Measurements from ENCODE around the gene PCGF1.

PCGF1 gene

DNA sequence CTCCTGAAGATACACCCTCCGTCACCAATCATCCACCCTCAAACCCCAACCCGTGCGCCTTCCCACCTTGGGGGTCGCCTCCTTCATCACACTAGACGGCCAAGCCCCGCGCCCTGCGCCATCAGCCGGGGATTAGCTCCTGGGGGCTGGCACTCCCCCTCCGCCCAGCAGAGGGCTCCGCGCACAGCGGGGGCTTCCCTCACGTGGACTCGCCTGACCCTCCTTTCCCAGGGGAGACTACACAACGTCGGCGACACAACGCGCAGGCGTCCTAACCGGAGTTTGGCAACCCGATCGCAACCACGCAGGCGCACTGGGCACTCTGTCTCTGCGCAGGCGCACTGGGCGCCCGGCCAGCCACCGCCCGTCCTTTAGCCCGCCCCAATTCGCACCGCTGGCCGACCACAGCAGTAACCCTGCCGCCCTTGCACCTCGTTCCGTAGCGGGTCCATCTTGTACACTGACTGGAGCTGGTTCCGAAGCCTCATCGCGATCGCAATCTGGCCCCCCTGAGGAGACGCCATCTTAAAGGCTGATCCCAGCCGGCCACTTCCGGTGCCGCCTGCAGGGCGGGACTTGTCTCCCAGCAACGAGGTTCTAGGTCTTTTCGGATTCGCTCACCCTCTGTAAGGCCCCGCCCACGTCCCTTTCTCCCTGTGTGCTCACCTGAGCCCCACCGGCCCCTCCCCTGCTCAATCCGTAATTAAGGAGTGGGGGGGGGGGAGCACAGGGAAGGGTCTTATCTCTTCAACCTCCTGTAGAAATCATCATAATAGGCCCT, at the start of gene PCGF1:
TSS of gene PCGF1 (minus strand) at position 551 of the 781 bp plus-strand sequence. CDS start at position 524, 27 bp downstream.
- DNase-seq (ENCODE audit: low read depth, low spot score) = peak; percentile 94

- no peak for DNase-seq (ENCODE audit: low read depth, low spot score)
These were observed 49.4 kb upstream of the PCGF1 start for GRCh38 chr2:74556831-74557370.

DNA sequence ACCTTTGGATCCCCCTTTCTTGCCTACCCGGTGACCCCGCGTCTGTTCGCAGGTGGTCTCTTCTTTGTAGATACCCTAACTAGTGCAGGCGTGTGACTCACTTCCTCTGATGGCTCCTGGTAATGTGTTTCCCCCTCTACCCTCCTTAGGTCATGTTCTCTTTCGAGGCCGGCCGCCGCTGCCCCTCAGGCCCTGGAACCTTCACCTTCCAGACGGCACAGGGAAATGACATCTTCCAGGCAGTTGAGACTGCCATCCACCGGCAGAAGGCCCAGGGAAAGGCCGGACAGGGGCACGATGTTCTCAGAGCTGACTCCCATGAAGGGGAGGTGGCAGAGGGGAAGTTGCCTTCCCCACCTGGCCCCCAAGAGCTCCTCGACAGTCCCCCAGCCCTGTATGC, 48.7 kb upstream of the PCGF1 start:
- DNase-seq (ENCODE audit: low read depth, low spot score) = no peak

- DNase-seq (ENCODE audit: low read depth, low spot score) = no peak
These were observed 48.2 kb upstream of the PCGF1 start for GRCh38 chr2:74555610-74556103.

GRCh38 chr2:74554820-74555531, 47.5 kb upstream of the PCGF1 start:
- no peak for DNase-seq (ENCODE audit: low read depth, low spot score)

DNA sequence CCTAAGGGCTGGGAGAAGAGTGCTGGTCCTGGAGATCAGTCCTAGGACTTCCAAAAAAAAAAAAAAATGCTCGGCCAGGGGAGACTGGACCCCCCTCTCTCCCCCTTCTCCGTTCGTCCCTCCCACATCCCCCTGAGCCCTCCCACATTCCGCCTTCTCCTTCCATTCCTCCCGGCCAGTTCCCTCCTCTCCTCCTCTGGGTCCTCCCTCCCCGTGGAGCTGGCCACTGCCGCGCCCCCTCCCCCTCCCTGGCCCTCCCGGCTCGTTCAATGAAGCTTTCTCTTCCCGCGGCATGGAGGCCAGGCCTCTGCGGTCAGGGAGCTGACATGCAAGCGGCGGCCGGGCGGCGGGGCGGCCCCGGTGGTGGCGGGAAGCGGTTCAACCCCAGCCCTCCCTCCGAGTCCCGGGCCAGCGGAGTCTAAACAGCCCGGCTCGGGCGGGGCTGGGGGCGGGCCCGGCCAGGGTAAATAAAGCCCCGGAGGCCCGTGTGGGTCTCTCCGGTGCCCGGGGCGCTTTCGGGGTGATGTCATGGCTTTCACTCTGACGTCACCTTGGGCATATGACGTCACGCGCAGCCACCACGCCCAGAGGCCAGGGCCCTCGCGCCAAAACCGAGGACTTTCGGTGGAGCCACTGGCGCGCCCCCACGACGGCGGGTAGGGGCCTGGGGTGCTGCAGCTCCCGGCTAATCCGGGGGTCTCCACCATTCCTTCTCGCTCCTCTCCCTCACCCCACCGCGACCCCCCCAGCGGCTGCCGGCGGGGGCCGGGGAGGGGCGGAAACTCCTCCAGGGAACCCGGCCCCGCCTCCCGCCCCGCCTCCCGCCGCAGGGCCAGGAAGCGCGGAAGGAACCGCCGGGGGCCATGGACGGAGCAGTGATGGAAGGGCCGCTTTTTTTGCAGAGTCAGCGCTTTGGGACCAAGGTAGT, 46.7 kb upstream of the PCGF1 start, which contains the start of the genes DOK1 and LOXL3:
TSS of gene DOK1 (plus strand) at position 829 of the 928 bp plus-strand sequence. CDS start at position 864, 35 bp downstream.
TSS of gene LOXL3 (minus strand) at position 51 of the 928 bp plus-strand sequence. CDS start 1,308 bp downstream, outside the sequence.
- no peak for DNase-seq (ENCODE audit: low read depth, low spot score)

DNA sequence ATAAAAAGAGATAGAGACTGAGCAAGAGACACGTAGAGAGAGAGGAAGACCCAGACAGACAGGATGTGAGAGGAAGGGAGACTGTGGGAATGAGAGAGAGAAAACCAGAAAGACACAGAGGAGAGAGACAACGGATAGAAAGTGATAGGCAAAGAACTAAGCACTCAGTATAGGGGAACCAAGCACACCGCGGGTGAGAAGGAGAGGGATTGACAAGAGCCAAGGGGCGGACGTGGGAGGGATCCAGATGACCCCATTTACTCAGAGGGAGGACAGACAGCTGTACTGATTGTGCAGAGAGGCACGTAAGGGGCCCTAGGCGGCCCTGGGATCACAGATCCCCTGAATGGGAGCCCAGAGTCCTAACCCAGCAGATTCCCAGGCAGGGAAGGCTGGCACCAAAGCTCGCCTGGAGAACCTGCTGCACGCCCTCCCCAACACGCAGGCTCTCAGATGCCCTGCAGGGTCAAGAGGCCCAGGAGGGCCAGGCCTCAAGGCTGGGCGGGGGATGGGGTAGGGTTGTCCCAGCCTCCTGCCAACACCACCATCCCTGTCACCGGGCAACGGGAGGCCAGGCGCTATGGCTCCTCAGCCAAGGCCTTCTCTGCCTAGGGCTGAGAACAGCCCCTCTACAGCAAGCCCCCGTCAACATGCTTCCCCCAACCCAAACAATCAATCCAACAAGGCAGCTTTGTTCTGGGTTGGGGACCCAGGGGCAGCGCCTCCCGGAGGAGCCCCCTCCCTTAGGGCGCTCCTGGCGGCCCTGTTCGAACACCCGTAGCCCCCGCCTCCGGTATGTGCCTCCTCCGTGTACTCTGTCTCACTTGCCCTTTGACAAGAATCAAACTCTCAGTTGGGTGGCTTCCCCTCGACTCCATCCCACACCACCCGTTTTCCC, 45.7 kb upstream of the PCGF1 start:
- no peak for DNase-seq (ENCODE audit: low read depth, low spot score)

DNA sequence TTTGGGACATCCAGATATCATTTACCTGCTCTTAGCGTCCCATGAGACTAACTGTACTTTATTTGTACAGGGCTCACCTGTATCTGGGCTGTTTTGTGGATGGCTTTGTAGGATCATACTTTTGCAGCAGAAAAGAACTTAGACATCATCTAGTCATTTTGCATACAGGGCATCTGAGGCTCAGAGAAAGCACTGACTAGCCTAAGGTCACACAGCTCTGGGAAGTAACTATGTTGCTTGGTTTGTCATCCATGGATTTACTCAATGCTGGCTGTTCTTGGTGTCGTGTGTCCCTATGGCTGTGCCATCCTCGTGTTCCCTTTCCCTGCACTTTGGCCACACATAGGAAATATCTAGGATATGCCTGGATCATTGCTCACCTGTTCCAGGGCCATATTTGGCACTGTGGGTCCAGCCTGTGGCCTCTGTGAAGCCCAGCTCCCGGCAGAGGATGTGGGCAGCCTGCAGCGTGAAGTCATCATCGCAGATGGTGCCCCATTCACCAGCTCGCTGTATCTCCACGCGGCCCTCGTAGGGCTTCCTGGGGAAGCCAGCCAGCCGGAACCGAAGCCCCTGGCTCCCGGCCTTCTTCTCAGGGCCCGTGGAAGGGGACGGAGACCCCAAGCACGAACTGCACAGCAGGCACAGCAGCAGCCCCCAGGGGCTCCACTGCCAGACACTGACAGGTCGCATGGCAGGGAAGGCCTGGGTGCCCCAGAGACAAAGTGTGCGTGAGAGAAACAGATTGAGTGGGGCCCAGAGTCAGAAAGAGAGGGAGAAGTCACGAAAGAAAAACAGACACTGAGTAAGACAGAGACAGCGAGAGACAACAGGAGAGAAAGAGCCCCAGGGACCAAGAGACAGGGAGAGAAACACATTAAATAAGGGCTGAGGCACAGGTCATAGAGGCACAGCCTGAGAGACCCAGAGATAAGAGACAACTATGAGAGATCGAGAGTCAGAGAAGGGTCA, 44.7 kb upstream of the PCGF1 start:
- no peak for DNase-seq (ENCODE audit: low read depth, low spot score)

DNA sequence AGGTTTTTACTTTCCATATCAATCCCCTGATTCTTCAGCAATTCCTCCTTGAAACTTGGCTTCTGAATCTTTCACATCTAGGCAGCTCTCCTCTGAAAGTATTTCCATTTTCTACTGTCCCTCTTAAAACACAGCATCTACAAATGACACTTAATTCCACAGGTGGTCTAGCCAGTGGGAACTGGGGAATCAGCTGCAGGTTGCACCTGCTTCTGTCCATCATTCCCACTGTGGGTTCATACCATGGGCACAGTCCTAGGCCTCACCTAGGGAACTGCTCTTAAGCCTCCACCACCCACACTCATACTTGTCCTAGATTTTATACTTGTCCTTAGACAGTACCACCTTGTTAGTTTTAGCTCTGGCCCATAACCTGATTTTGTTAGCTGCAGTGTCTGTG, 44.0 kb upstream of the PCGF1 start:
- no peak for DNase-seq (ENCODE audit: low read depth, low spot score)

GRCh38 chr2:74550231-74550630, 42.7 kb upstream of the PCGF1 start:
- DNase-seq (ENCODE audit: low read depth, low spot score) = no peak

DNA sequence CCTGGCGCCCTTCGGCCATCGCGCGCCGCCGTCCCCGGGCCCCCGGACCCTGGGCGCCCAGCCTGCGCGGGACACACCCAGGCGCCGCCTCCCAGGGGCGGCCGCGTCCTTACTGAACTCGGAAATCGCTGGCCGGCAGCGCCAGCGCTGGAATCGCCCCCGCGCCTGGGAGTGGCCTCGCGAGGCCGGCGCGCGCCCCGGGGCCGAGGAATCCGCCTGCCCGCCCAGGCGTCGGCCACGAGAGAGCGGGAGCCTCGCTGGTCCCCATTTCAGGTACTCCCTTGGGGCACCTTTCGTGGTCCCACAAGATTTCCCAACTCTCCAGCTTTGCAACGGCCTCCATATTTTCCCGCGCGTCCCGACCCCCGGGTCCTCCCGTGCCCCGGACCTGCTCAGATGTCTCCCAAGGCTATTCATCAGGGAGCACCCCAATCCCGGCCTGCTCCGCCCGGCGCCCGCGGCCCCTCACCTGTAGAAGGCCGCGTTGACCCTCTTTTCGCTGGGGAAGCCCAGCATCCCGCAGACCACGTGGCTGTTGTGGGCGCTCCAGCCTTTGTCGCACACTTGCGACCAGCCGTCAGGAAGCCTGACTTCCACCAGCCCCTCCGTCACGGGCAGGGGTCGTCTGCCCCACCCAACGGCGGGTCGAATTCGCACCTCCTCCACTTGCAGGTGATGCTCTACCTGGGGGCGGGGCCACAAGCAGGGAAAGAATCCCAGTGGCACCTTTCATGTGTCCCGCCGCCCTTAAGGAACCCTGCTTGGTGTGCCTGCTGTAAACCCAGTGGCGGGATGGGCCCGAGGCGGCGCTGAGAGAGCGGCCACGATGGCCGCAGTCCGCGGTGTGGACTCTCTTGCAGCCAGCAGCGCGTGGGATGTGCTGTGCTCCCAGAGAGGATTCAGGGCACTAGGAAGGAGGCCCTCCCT, 41.7 kb upstream of the PCGF1 start:
- DNase-seq (ENCODE audit: low read depth, low spot score) = no peak

- no peak for DNase-seq (ENCODE audit: low read depth, low spot score)
These were observed 40.9 kb upstream of the PCGF1 start for GRCh38 chr2:74548285-74548899.

DNA sequence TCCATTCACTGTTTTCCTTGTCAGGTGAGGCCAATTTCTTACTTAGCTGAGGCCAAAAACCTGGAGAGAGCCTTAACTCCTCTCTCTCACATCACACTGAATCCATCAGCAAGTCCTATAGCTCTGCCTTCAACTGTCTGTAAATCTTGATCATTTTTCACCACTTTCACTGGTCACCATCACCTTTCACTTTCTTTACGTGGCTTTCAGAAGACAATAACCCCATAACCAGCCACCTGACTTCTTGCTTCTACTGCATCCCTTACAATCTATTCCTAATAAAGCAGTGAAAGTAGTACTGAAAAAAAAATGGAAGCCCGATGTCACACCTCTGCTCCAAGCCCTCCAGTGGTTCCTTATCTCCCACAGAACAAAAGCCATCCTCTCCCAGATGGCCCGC, 38.5 kb upstream of the PCGF1 start:
- DNase-seq (ENCODE audit: low read depth, low spot score) = no peak

DNA sequence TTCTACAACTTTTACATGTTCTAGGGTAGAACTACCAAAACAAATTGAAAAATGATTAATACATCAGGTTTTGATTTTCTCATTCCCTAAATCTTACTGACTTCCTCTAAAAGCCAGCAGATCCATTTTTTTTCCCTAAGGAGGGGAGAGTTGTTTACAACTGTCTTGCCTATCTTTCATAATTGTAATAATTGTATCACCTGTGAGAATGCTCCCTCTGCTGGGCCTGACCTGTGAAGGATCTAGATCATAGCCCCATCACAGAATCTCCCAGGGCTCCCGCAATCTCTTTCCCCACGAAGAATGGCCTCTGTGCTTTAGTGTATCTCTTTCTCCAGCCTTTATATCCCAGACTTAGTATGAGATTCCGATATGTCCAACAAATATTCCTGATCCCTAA, 37.1 kb upstream of the PCGF1 start:
- no peak for DNase-seq (ENCODE audit: low read depth, low spot score)

DNA sequence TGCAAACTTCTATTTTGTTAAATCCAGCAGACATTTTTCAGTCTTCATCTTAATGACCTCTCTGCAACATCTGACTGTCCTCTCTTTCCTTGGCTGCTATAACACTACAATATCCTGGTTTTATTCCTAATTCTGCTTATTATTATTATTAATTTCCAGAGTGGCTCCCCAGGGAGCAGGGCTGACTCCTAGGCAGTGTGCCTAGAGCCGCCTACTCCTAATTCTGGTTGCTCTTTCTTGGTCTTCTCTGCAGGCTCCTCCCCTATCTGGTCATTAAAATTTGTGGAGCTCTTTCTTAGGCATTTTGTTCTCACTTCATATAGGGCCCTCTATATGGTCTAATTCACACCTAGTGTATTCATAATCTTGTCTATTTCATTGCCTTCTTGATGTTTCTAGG, 35.5 kb upstream of the PCGF1 start:
- DNase-seq (ENCODE audit: low read depth, low spot score) = no peak

DNA sequence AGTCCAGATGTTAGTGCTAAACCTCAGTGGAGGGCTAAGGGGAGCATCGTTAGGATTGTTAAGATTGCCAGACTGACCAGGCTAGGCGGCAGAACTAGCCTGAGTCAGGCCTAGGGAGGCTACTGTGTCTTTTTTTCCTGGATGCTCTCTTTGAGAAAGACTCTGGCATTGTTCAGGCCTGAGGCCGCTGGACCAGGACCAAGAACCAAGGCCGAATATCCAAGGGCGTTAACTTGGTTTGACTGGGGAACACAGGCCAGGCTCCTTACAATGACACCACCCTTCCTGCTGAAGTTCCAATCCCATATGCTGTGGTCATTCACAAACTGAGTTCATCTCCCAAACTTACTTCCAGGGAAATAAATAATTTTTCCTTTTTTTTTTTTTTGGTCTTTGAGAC, 32.8 kb upstream of the PCGF1 start:
- DNase-seq (ENCODE audit: low read depth, low spot score) = no peak

DNA sequence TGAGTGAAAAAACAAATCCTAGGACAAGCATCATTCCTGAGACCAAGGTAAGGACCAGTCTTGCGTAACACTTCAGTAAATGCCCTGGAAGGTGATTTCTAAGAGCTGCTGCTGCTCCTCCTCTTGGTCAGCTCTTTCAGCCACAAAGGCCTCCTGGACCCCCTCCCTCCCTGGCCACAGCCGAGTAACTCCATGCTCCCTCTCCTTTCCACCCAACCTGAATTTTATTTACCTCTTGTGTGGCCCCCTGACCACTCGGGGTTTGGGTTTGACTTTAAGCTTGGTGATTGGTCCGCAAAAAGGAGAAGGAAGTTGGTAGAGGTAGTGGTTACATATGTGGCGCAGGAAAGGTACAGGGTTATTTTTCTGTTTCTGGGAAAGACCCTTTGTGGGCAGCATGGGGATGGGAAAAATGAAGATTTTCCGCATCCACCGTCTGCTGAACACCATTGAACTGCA, 31.4 kb upstream of the PCGF1 start:
- DNase-seq (ENCODE audit: low read depth, low spot score) = no peak
